ENCODE measurements around the gene NTM. TPM values are rescaled to one million over a fixed set of nuclear protein-coding genes. Genes with fewer than 3 reads are reported as not detected.

The NTM gene
- total RNA-seq, result 45.4 and 168 TPM in 2 replicates

GRCh38 chr11:131370090-131370751, at the start of gene NTM:
TSS of gene NTM (plus strand) at chr11:131370615.

